Myometrial cell (primary cell): ENCODE data around the gene SYTL1. TPM values are rescaled to one million over a fixed set of nuclear protein-coding genes. Genes with fewer than 3 reads are reported as not detected.

Experiments
- total RNA-seq: library from RNA; depleted of rRNA; stranded (reverse); fragments of >200 nt; gene quantifications from 2 replicates; pipeline ENCODE4 v1.2.3, GENCODE V29; 2015

The SYTL1 gene
- 2.8 TPM in 1 of 2 replicates, not detected in the other for total RNA-seq

DNA sequence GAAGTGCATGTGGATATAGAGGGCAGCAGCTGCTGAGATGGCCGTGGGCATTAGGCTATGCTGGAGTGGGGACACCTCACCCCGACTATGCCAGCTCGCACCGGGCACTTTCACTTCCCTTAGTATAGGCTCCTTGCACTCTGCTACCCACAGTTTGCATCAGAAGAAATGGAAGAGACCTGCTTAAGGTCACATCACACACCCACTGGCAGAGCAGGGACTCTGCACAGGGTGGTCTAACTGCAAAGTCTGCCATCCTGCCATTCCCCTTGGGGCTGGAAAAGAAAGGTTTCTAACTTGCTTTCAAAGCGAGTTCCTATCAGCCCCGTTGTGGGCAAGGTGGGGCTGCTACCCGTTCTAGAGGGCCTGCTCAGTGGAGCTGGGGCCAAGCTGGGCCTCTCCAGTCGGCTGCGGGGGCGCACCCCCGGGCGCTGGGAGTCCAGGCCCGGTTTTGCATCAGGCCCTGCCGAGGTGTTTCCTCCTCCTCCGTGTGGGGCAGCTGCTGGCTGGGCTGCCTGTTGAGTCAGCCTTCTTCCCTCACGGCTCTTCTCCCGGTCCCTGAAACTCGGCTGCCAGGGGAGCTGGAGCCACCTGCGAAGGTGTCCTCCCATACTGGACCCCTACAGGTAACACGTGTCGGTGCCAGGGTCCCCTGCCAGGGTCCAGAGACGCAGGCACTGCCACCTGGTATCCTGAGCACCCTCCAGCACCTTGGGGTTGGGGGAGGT lies at the start of gene SYTL1:
Gene SYTL1 (plus strand): TSS at position 498 of the 728 bp plus-strand sequence. CDS start 3,313 bp downstream, outside the sequence.

GRCh38 chr1:27321813-27322568 lies 19.8 kb upstream of the SYTL1 start, which contains the start of gene TMEM222:
Gene TMEM222, plus strand, starts transcription at chr1:27322163. Its CDS starts 35 bp downstream, at chr1:27322198.

GRCh38 chr1:27366411-27367159 lies 24.8 kb downstream of the SYTL1 start, which contains the start of gene MAP3K6:
Gene MAP3K6, minus strand, starts transcription at chr1:27366961. Its CDS starts 364 bp downstream, at chr1:27366597.

GRCh38 chr1:27374362-27375086 lies 32.7 kb downstream of the SYTL1 start, which contains the start of gene FCN3:
Gene FCN3, minus strand, starts transcription at chr1:27374824. Its CDS starts 6 bp downstream, at chr1:27374818.

DNA sequence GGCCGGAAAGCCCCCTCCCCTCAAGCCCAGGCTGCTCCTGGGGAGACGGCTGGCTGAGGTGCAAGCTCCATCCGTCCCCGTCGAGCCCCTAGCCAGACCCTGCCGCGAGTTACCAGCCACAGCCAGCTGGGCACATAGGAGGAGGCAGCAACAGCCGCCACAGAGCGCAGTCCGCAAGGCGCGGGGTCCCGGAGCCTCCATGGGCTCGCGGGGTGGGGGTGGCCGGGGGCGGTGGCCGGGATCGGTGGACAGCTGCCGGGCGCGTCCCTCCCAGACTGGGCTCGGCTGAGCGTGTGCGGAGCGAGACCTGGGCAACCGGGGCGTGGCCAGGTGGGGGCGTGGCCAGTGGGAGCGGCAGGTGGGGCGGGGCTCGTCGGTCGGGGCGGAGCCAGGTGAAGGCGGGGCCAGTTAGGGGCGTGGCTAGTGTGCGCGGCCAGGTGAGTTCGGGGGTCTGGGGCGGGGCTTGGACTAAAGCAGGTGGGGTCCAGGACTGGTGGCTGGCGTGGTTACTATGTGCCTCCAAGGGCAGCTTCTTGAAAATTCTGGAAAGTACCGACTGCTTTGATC lies 41.3 kb downstream of the SYTL1 start, which contains the start of gene CD164L2:
Gene CD164L2 (minus strand): TSS at position 295 of the 567 bp plus-strand sequence. CDS start 94 bp downstream, at position 201.

DNA sequence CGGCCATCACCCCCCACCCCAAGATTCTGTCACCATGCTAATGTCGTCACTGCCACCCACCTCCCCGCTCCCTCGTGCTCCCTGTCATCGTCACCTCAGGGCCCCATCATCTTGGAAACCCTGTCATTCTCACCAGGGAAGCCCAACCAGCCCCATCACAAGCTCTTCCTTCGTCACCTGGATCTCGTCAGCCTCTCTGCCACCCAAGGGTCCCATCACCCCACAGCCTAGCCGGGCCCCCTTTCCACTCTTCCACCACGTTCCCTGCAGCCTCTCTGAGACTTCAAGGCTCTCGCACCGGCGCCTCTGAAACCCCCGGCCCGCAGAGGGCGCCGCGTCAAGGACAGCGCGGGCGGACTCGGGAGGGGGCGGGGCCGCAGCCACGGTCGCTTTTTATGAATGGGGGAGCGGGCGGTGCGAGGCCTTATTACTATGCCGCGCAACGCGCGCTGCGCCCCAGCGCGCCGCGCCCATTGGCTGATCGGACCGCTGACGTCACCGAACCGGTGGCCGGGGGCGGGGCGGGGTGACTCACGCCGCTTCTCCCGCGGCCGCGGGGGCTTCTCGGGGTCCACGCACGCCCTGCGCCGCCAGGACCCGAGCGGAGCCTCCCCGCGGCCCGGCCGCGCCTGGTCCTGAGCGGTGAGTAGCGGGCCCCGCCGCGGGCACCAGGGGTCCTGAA lies 50.4 kb downstream of the SYTL1 start, which contains the start of gene GPR3:
Gene GPR3 (plus strand): TSS at position 527 of the 682 bp plus-strand sequence. CDS start 1,177 bp downstream, outside the sequence.

Other genes with a start within 250 kb of the SYTL1 start
- gene SLC9A1, start 186.9 kb upstream of the SYTL1 start, total RNA-seq, result 11.5 and 16.5 TPM in 2 replicates
- 23.0 and 24.5 TPM in 2 replicates for gene WDTC1, start 107.4 kb upstream of the SYTL1 start, total RNA-seq
- gene TMEM222, start 19.9 kb upstream of the SYTL1 start, total RNA-seq, result 27.6 and 32.3 TPM in 2 replicates
- gene MAP3K6, start 24.9 kb downstream of the SYTL1 start, total RNA-seq, result 21.4 and 34.9 TPM in 2 replicates
- gene FCN3, start 32.8 kb downstream of the SYTL1 start, total RNA-seq, result not detected in 2 replicates
- gene CD164L2, start 41.3 kb downstream of the SYTL1 start, total RNA-seq, result not detected in 2 replicates
- gene GPR3, start 50.6 kb downstream of the SYTL1 start, total RNA-seq, result 0.18 and 0.86 TPM in 2 replicates
- gene WASF2, start 148.1 kb downstream of the SYTL1 start, total RNA-seq, result 21.9 and 26.4 TPM in 2 replicates